ENCODE results near the gene CLCNKB.

The CLCNKB gene

DNA sequence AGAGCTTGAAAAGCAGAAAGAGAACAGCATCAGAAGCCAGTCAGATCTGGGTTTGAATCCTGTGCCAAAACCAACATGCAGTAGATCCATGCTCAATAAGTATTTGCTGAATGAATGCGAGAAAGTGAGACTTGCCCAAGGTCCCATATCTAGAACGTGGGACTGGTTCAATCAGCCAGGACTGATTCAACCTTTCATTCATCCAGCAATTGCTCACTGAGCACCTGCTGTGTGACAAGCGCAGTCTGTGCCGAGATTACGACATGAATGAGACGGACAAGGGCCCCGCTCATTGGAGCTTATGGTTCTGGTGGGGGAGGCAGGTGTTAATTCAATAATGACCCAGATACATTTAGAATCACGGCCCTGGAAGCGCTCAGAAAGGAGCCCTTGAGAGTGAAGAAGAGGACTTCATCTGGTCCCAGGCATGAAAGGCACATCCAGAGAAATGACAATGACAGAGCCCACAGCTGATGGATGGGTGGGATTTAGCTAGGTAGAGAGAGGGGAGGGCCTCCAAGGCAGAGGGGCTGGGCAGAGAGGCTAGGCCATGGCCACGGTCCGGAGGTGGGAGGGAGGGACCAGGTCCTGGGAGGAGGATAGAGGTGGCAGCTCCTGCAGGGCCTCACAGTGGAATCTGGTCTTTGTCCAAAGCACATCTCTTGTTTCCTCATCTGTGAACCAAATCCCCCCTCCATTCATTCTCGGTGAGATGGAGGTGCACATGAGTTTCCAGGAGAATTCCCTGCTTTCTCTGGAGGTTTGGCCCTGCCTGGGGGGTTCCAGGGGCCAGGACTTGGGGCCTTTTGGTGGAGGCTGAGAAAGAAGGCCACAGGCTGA, 34.0 kb downstream of the CLCNKB start:
- no peak for DNase-seq

DNA sequence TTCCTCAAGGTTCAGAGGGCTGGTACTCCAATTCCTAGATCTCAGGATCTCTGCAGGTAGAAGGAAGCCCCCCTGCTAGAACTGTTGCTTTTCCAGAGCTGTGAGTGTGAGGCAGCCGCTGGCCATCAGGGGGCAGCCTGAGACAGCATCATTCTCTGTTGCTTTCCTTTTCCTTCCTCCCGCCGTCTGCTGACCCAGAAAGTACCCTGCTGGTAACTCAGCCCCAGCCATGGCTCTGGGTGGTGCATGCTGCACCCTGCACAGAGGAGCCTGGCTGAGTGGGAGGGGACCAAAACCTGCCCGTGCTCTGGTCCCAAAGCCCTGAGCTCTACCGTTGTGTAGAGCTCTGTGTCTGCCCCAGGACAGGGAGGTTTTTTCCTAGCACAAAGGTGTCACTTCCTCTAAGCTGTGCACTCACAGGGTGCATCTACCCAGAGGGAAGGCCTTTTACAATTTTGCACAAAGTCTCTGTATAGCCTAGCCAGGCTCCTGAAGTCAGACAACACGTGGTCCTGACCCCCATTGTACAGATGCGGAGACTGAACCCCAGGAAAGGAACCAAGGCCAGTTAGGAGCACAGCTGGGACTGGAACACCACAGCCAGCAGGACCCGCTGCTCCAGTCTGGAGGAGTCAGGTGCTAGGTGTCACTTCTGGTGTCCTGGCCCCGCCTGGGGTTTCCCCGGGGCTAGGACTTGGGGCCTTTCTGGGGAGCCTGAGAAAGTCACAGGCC, 35.5 kb downstream of the CLCNKB start:
- DNase-seq, result peak; percentile 74

DNA sequence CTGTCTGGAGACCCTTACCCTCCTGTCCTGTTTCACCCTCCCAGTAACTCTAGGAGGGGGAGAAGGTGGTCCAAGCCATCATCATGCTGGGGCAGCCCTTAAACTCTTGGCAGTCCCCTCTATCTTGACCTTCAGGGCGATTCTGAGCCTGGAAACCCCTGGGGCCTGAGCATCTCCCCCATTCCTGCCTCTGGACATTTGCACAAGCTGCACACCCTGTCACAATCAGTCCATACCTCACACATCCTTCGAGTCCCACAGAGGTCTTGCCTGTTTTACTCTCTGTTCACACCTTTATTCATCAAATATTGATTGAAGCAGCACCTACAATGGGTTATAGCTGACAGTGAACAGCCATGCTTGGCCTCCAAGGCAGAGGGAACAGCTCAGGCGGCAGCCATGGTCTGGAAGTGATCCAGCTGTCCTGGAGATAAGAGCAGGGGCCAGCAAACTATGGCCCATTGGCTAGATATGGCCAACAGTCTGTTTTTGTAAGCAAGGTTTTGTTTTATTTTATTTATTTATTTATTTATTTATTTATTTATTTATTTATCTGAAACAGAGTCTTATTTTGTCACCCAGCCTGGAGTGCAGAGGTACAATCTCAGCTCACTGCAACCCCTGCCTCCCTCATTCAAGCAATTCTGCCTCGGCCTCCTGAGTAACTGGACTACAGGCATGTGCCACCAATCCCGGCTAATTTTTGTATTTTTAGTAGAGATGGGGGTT, 37.0 kb downstream of the CLCNKB start:
- DNase-seq, result no peak

DNA sequence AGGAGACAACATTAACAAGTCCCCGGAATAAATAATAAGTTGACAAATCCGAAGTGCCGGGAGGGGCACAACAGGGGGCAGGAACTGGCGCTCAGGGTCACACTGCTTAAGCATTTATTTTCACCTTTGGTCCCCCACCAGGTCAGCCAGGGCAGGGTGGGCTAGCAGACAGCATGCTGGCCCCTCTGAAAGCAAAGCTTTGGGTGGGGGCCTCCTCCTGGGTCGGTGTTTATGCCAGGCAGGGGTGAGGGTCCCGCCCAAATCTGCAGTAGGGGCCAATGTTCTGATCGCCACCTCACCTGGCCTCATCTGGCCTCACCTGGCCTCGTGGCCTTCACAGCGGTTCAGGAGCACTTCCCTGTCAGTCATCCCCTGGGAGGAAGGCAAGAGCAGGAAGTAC, 38.1 kb downstream of the CLCNKB start:
- DNase-seq, result no peak

DNA sequence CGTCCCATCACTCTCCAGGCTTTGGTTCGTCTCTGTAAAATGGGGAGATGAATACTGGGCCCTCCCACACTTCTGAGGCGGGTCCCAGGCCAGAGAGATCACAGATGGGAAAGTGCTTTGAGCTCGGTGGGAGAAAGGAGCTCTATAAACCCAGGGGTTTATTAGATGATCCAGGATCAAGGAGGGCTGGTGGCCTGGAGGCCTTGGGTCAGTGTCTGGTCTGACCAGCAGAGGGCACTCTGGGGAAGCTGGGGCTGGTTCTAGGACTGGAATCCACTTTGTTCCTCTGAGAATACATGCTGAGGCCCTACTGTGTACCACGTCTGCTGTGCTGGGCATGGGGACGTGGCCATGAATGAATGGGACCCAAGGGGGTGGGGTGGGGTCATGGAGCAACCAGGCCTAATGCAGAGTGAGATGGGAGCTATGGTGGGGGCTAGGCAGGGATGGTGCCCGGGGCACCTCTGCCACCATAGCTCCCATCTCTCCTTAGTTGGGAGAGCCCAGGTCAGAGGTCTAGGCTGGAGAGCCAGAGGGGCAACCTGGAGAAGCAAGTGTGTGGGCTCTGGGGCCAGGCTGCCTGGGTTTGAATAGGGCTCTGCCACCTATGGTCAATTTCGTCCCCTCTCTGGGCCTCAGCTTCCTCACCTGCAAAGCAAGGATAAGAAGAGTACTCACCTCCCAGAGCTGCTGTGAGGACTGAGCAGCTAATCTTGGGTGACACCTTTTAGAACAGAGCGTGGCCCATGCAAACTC, 38.9 kb downstream of the CLCNKB start:
- DNase-seq, result peak; percentile 65

DNA sequence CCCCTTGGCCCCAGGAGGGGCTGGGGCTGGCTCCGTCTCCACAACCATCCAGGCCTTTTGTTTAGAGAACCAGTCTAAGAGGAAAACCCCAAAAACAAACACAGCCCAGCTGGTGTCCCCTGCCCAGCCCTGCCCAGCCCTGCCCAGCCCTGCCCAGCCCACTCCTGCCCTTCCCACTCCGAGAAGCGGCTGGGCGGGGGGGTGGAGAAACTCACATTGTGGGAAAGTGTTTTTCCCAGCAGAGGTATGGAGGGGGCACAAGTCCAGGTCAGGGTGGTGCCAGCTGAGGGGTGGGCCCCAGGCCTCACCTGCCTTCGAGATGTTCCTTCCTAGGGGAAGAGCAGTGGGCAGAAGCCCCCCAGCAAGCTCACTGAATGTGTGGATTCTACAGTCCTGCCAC, 39.9 kb downstream of the CLCNKB start:
- no peak for DNase-seq

DNA sequence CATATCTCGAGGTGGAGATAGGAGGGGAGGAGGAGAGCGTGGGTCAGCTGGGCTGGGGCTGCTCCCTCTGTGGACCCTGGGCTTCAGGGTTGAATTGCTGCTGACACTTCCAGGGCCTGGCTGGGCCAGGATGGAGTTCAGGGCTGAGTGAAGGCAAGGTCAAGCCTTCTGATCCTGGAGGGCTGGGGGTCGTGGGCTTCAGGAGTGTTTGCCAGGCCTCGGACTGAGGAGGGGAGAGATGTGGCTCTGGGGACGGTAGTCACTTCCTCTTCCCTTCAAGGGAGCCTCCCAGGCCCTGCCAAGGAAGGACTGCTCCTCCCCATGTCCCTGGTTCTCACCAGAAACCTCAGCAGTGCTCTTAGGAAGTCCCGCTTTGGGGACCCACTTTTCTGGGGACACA, 41.9 kb downstream of the CLCNKB start:
- DNase-seq, result no peak

DNA sequence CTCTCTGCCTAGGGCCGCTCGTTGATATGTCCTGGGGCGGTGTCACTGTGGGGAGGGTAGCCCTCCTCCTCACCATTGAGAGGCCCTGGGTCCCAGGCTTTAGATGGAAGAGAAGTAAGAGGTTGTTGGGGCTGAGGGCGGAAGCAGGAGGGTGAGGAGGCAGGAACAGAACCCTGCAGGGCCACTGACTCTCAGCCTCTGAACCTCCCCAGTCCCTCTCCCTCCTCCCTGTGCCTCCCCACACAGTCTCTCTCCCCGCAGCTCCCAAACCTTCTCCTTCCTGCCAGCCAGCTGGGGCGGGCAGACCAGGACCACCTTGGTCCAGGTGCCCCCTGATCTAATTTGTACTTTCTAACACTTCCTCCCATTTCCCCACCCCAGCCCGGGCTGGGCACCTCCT, 44.2 kb downstream of the CLCNKB start:
- no peak for DNase-seq

DNA sequence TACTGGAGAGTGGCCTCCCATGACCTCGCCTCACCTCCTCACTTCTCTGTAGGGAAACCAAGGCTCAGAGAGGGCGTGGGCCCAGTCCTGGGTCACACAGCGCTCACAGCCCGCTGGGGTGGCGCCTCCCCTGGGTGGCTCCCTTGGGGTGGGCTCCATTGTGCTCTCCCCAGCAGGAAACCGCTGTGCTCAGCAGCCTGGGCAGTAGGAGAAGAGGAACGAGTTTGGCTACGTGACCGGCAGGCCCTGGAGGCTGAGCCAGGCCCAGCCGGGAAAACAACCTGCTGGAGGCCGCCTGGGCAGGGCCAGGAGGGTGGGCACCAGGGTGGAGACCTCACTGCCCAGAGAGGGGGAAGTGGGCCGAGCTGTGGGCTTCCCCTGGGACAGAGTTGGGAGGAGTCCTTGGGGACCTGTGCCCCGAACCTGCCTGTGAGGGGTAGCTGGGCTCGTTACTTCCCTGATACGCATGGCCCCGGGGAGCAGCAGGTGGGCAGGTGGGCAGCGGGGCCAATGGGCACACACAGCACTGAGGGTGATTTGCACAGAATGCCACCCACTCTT, 44.8 kb downstream of the CLCNKB start:
- no peak for DNase-seq

DNA sequence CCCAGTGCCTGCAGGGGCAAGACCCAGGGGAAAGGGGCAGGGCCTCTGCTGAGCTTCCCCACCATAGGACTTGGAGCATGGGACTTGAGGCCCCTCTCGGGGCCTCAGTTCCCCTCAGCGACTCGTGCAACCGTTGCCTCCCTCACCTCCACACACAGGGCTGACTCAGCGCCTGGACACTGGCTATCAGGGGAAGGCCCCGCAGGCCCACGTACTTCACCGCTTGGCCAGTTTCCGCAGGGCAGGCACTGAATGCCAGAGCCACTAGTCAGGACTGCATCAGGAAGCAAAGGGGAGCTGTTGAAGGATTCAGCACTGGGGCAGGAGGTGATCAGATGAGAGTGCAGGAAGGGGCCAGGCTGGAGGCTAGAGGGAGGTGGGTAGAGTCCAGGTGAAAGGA, 45.4 kb downstream of the CLCNKB start:
- DNase-seq, result no peak

DNA sequence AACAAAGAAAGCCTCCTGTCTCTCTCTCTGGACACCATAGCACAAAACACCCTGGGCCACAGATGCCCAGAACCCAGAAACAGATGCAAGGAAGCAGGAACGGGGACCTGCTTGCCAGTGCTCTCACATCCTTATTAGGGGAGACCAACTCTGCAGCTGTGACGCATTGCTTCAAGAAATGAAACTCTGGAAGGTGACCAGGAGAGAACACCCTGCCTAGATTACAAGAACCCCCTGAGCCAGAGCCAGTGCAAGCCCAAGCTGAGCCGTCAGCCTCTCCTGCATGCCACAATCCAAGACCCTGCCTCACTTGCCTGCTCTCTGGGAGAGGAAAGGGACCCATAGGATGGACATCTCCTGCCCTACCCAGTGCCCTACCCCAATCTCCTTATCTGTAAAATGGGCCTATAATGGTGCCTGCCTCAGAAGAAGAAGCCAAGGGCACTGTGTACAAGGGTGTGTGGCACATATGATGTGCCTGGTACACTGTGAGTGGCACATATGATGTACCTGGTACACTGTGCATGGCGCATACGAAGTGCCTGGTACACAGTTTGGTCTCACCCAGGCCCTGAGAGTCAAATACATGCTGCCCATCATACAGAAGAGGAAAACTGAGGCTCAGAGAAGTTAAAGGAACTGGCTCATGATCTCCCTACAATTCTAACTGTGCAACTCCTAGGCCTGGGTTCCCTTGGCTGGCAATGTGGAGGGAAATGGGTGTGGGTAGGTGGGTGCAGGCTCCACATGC, 46.7 kb downstream of the CLCNKB start:
- no peak for DNase-seq

DNA sequence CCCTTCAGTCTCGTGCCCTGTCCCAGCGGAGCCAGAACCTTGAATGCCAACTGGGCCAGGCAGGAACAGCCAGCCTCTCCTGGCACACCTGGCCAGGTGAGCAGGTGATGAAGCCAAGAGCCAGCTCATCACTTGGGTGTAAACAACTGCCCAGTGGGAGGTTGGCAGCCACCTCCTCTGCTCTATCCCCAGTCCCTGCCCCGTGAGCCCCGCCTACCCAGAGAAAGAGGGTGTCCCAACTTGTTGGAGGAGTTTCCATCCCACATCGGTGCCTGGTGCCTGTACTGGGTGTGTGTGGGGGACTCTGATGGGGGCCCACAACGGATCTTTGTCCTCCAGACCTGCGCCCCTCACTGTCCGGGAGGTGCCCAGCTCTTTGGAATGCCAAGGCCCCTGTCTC, 47.7 kb downstream of the CLCNKB start:
- DNase-seq, result no peak

DNA sequence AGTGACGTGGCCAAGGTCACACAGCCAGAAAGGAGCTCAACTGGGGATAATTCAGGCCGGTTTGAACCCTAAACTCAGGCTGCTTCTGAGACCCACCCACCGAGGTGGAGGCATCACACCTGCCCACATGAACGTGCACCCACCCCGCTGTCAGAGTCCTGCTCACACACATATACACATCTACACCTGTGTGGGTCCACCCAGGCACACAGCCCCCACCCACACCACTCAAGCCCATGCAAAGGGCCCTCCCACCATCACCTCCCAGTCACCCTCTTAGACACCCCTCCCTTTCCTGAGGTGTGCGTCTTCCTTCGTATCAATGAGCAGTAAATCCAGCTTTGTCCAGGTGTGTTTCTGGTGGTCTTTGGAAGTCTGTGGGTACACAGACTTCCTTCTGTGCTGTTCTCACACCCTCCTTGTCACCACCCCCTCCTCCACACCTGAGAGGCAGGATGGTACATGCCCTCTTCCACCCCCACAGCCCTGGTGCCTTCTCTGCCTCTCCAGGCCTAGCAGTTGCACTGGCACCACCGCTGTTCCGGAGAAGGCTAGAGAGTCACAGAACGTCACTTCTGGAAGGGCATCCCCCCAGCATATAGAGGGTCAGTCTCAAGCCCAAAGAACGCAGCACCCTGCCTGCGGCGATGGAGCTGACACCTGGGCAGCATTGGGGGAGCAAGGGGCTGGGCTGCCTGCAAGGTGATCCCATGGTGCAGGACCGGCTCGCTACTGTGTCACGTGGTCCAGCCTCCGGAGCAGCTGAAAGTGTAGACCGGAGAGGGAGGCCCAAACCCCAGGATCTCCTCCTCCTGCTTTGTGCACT, 48.7 kb downstream of the CLCNKB start:
- no peak for DNase-seq

DNA sequence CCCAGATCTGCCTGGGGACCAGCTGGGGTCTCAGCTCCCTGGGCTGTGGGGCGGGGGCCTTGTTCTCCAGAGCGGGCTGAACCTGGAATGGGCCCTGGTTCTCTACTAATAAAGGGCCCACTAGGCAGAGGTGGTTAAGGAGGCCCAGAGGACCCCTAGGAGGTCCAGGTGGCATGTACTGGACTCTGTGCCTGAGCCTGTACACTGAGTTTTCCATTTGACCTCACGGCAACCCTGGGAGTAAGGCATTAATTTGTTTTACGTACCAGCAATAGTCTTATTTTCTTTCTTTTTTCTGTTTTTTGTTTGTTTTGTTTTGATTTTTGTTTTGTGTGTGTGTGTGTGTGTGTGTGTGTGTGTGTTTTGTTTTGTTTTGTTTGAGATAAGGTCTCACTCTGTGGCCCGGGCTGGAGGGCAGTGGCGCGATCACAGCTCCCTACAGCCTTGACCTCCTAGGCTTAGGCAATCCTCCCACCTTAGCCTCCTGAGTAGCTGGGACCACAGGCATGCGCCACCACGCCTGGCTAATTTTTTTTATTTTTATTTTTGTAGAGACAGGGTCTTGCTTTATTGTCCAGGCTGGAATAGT, 49.4 kb downstream of the CLCNKB start:
- no peak for DNase-seq

DNA sequence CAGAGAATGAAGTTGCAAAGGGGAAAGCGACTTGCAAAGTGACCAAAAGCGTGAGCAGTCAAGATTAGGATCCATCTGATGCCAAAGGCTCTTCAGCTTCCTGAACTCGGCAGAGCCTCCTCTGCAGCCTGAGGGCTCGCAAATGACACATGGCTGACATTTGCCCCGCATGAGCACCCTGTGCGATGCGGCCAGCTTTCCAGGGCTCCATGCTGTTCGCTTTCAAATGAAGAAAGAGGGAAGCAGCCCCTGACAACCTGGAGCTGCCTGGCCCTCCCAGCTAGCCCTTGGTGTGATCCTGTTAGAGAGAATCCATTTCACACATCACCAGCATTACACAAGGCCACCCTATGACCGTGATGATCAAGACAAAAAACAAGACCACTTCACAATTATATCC, 50.0 kb downstream of the CLCNKB start:
- DNase-seq, result no peak

DNA sequence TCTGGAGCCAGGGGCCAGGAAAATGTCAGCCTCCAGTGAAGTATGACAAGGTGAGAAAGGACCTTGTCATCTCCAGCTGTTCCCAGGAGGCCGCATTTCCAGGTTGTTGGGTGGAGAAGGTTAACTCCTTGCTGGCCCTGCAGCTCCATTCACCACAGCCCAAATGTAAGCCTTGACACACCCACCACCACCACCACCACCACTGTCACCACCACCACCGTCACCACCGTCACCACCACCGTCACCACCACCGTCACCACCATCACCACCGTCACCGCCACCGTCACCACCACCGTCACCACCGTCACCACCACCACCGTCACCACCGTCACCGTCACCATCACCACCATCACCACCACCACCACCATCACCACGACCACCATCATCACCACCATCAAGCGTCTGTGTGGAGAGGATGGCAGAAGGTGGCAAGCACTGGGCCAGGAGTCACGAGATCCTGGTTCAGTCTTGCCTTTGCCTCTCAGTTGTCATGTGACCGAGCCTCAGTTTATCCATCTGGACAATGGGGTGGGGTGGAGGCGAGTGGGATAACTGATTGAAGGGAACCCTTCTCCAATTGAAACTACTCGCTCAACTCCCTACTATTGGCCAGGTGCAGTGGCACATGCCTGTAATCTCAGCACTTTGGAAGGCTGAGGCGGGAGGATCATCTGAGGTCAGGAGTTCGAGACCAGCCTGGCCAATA, 51.0 kb downstream of the CLCNKB start:
- DNase-seq, result no peak

DNA sequence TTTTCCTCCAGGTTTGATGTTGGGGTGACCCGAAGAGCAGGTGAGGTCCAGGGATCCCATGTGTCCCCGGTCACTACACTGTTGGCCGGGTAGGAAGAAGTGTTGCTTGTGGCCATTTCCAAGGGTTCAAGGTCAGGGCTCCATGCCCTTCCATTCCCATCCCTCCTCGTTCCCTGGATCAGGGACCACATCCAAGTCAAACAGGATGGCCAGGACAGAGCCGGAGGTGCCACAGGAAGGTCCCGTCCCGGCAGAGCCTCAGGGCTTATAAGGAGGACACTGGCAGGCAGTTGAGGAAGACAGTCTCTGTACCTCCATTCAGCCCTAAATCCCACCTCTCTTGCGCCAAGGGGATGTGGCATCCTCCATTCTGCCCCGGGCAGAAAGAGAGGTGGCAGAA, 51.9 kb downstream of the CLCNKB start:
- no peak for DNase-seq

DNA sequence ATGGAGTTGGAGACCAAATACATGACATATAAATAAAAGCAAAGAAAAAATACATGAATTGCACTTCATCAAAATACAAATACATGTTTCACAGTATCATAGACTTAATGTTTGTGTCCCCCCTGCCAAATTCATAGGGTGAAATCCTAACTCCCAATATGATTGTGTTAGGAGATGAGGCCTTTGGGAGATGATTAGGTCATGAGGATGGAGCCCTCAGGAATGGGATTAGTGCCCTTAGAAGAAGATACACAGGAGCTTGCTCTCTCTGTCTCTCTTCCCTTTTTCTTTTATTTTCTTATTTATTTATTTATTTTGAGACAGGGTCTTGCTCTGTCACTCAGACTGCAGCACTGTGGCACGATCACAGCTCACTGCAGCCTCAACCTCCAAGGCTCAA, 55.8 kb downstream of the CLCNKB start:
- no peak for DNase-seq

DNA sequence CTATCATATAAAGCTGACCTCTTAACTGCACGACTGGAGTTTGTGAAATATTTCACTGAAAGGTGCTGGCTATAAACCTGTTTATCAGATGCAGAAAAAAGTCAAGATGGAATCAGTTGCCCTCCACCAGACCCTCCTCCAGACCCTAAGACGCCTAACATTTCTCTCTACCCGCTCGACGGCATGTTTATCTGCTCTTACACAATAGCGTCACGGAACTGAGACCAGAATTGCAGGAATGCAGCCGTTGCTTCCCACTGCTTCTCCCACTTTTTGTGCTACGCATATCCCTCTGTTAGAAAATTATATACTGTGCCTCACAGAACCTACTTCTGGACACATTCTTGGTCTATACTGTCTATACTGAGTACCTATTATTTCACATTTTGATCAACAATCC, 58.0 kb downstream of the CLCNKB start:
- DNase-seq, result no peak

Measured in stimulated activated CD4-positive, alpha-beta T cell treated with anti-CD3 and anti-CD28 coated beads, Interleukin-4, amount 100 ng/mL, for 1 hour (primary cell).